ENCODE results near the gene P2RY8.
"Not testable (repeated sequence)": the region's sequence is repeated elsewhere in the genome, so short reads cannot be mapped to it uniquely, and the experiment has no call there.

DNA sequence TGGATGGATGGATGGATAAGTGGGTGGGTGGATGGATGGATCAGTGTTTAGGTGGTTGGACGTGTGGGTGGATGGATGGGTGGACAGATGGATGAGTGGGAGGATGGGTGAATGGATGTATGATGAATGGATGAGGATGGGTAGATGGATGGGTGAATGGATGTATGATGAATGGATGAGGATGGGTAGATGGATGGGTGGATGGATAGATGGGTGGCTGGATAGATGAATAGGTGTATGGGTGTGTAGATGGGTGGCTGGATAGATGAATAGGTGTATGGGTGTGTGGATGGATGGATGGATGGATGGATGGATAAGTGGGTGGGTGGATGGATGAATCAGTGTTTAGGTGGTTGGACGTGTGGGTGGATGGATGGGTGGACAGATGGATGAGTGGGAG is 62.4 kb downstream of the P2RY8 start:
- not testable (repeated sequence) for TF ChIP-seq EZH2 (optimal IDR thresholded peaks at IDR 0.05; ENCODE audit: low read depth, low read length)
- TF ChIP-seq, protein P1, sequence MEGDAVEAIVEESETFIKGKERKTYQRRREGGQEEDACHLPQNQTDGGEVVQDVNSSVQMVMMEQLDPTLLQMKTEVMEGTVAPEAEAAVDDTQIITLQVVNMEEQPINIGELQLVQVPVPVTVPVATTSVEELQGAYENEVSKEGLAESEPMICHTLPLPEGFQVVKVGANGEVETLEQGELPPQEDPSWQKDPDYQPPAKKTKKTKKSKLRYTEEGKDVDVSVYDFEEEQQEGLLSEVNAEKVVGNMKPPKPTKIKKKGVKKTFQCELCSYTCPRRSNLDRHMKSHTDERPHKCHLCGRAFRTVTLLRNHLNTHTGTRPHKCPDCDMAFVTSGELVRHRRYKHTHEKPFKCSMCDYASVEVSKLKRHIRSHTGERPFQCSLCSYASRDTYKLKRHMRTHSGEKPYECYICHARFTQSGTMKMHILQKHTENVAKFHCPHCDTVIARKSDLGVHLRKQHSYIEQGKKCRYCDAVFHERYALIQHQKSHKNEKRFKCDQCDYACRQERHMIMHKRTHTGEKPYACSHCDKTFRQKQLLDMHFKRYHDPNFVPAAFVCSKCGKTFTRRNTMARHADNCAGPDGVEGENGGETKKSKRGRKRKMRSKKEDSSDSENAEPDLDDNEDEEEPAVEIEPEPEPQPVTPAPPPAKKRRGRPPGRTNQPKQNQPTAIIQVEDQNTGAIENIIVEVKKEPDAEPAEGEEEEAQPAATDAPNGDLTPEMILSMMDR (IDR thresholded peaks at IDR 0.05; ENCODE audit: low read length): not testable (repeated sequence)

Data from MM.1S (cell line).